Trophoblast cell (in vitro differentiated cells and primary cell): ENCODE results near the gene RPRD1B.
A peak's percentile ranks its signal among the peaks of the same experiment; 100 is the strongest.

Experiments
- DNase-seq, 2 donors: peaks; one replicate each; pipeline ENCODE4 v3.0.0-alpha.2; 2016
- H2AFZ ChIP-seq: 2 replicates; pipeline ENCODE4 v1.6.1; 2013; ENCODE audit warnings: low read length, moderate library complexity, mild to moderate bottlenecking; ENCODE audit not compliant: insufficient read depth, poor library complexity
- H2AK5ac ChIP-seq: 2 replicates; pipeline ENCODE4 v1.6.1; 2013; ENCODE audit warnings: mild to moderate bottlenecking, low read length
- H2BK120ac ChIP-seq: 2 replicates; pipeline ENCODE4 v1.6.1; 2013; ENCODE audit warnings: low read length, mild to moderate bottlenecking, moderate library complexity; ENCODE audit not compliant: insufficient read depth, poor library complexity
- H2BK12ac ChIP-seq: 2 replicates; pipeline ENCODE4 v1.6.1; 2013; ENCODE audit warnings: mild to moderate bottlenecking, low read length, moderate library complexity
- H2BK5ac ChIP-seq: 2 replicates; pipeline ENCODE4 v1.6.1; 2013; ENCODE audit warnings: low read length, low read depth, moderate library complexity, mild to moderate bottlenecking; ENCODE audit not compliant: poor library complexity
- H3K14ac ChIP-seq: 2 replicates; pipeline ENCODE4 v1.6.1; 2013; ENCODE audit warnings: mild to moderate bottlenecking, low read length
- H3K18ac ChIP-seq: 2 replicates; pipeline ENCODE4 v1.6.1; 2013; ENCODE audit warnings: mild to moderate bottlenecking, low read length
- H3K23ac ChIP-seq: 2 replicates; pipeline ENCODE4 v1.6.1; 2013; ENCODE audit warnings: low read length
- H3K27ac ChIP-seq: 2 replicates; pipeline ENCODE4 v1.5.1; 2013; ENCODE audit warnings: low read depth, mild to moderate bottlenecking, inconsistent platforms, low read length, moderate library complexity
- H3K27me3 ChIP-seq: 2 replicates; pipeline ENCODE4 v1.6.1; 2013; ENCODE audit warnings: inconsistent platforms, mild to moderate bottlenecking, low read length, moderate library complexity; ENCODE audit not compliant: insufficient read depth
- H3K36me3 ChIP-seq, 2 experiments: 1 replicate in 1 of 2; 2 replicates in 1 of 2; pipeline ENCODE4 v1.6.1; 2013; ENCODE audit warnings: low read length in 2 of 2, mild to moderate bottlenecking in 2 of 2, moderate library complexity in 1 of 2; ENCODE audit not compliant: insufficient read depth in 2 of 2, control insufficient read depth in 1 of 2
- H3K4ac ChIP-seq: 2 replicates; pipeline ENCODE4 v1.6.1; 2013; ENCODE audit warnings: low read depth, mild to moderate bottlenecking, low read length, moderate library complexity
- H3K4me1 ChIP-seq, 2 experiments: 1 replicate in 1 of 2; 2 replicates in 1 of 2; pipeline ENCODE4 v1.6.1; 2013; ENCODE audit warnings: low read length in 2 of 2, mild to moderate bottlenecking in 2 of 2, moderate library complexity in 1 of 2; ENCODE audit not compliant: insufficient read depth in 2 of 2, control insufficient read depth in 1 of 2
- H3K4me2 ChIP-seq: 2 replicates; pipeline ENCODE4 v1.6.1; 2013; ENCODE audit warnings: inconsistent platforms, mild to moderate bottlenecking, low read length, moderate library complexity
- H3K4me3 ChIP-seq: 2 replicates; pipeline ENCODE4 v1.5.1; 2013; ENCODE audit warnings: mild to moderate bottlenecking, low read depth, low read length, inconsistent platforms
- H3K79me1 ChIP-seq: one replicate; pipeline ENCODE4 v1.6.1; 2013; ENCODE audit warnings: low read length
- H3K79me2 ChIP-seq: 2 replicates; pipeline ENCODE4 v1.6.1; 2013; ENCODE audit warnings: low read length, mild to moderate bottlenecking; ENCODE audit not compliant: control insufficient read depth, insufficient read depth, poor library complexity
- H3K9ac ChIP-seq: 2 replicates; pipeline ENCODE4 v1.6.1; 2013; ENCODE audit warnings: mild to moderate bottlenecking, low read length
- H3K9me3 ChIP-seq: 2 replicates; pipeline ENCODE4 v1.6.1; 2013; ENCODE audit warnings: low read depth, mild to moderate bottlenecking, control low read depth, inconsistent platforms, low read length; ENCODE audit not compliant: insufficient read depth
- H4K12ac ChIP-seq: 2 replicates; pipeline ENCODE4 v1.6.1; 2013; ENCODE audit warnings: low read depth, mild to moderate bottlenecking, low read length, moderate library complexity
- H4K8ac ChIP-seq: 2 replicates; pipeline ENCODE4 v1.6.1; 2013; ENCODE audit warnings: low read depth, mild to moderate bottlenecking, low read length, moderate library complexity
- H4K91ac ChIP-seq: one replicate; pipeline ENCODE4 v1.6.1; 2013; ENCODE audit warnings: low read depth, mild to moderate bottlenecking, low read length, moderate library complexity
- WGBS: extraction: QIAGEN DNeasy Blood & Tissue Kit; methylation state at CpG from one replicate; pipeline ENCODE4 v1.1.7; 2013; ENCODE audit warnings: missing lambda C conversion rate; ENCODE audit not compliant: insufficient read length, insufficient coverage; ENCODE audit errors: extremely low coverage; 5-methylcytosine and 5-hydroxymethylcytosine counted together

RPRD1B gene

DNA sequence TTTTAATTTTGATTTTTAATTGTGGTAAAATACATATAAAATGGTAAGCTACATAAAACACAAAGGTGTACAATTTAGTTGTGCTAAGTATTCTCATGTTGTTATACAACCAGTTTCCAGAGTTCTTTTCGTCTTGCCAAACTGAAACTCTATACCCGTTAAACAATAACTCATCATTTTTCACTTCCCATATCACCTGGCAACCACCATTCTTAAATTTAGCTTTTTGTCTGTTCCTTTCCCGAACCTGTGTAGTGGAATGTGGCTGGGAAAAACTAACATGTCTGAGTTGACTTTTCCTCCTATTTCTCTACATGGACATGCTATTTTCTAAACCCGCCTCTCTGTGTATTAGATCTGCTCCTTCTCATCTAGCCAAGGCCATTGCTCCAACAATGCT, 27.6 kb downstream of the RPRD1B start:
- Histone ChIP-seq H2AK5ac (no peak overlapping the region), H2BK12ac (no peak overlapping the region), H3K36me3 (peaks cover 16 to 36% of the 10 kb centered on the region in 2 experiments), H2AFZ (no peak overlapping the region), H3K9ac (no peak overlapping the region), H3K4me1 (peaks cover 0 to 6% of the 10 kb centered on the region in 2 experiments), H3K23ac (no peak overlapping the region), H2BK120ac (no peak overlapping the region), H3K4me3 (no peak overlapping the region), H4K12ac (no peak overlapping the region), H3K79me2 (no peaks in the 10 kb centered on the region), H2BK5ac (peak overlapping the region; percentile 57), H3K14ac (no peak overlapping the region), H4K91ac (no peak overlapping the region), H3K9me3 (no peaks in the 10 kb centered on the region), H3K4ac (no peak overlapping the region), H3K18ac (no peak overlapping the region), H4K8ac (no peak overlapping the region), H3K27ac (no peak overlapping the region), H3K4me2 (no peak overlapping the region), H3K79me1 (peaks cover 14% of the 10 kb centered on the region), H3K27me3 (no peaks in the 10 kb centered on the region)
- DNase-seq, result no peak
- WGBS, result no CpG with 5 or more reads among the region's 4 CpGs

DNA sequence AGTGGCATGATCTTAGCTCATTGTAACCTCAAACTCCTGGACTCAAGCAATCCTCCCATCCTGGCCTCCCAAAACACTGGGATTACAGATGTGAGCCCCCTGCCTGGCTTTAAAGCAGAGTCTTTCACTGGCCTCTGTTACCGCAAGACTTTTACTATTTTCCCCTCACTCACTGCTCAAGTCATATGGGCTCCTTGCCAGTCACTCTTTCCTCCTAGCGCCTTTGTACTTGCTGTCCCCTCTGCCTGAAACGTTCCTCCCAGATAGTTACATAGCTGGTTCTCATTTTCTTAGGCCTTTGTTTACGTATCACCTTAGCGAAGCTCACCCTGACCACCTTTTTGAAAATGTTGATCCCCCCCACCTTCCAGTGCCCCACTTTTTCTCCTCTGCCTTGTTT, 29.3 kb downstream of the RPRD1B start:
- H4K91ac ChIP-seq, result no peak overlapping the region
- H2BK120ac ChIP-seq, result peak overlapping the region; percentile 63
- peak overlapping the region; percentile 40 for H3K18ac ChIP-seq
- WGBS, result no CpG with 5 or more reads among the region's 5 CpGs
- peaks cover 0 to 11% of the 10 kb centered on the region in 2 experiments for H3K4me1 ChIP-seq
- no peak for DNase-seq
- no peaks in the 10 kb centered on the region for H3K27me3 ChIP-seq
- no peak overlapping the region for H2AFZ ChIP-seq
- H3K79me2 ChIP-seq, result no peaks in the 10 kb centered on the region
- H2BK12ac ChIP-seq, result peak overlapping the region; percentile 38
- H3K36me3 ChIP-seq, result peaks cover 19 to 40% of the 10 kb centered on the region in 2 experiments
- peaks cover 14% of the 10 kb centered on the region for H3K79me1 ChIP-seq
- H4K8ac ChIP-seq, result no peak overlapping the region
- H3K27ac ChIP-seq, result no peak overlapping the region
- no peak overlapping the region for H4K12ac ChIP-seq
- H3K23ac ChIP-seq, result no peak overlapping the region
- no peak overlapping the region for H3K9ac ChIP-seq
- no peak overlapping the region for H3K4me2 ChIP-seq
- H3K14ac ChIP-seq, result no peak overlapping the region
- peak overlapping the region; percentile 25 for H3K4ac ChIP-seq
- H2AK5ac ChIP-seq, result peak overlapping the region; percentile 52
- peak overlapping the region; percentile 16 for H2BK5ac ChIP-seq
- no peaks in the 10 kb centered on the region for H3K9me3 ChIP-seq
- H3K4me3 ChIP-seq, result no peak overlapping the region

DNA sequence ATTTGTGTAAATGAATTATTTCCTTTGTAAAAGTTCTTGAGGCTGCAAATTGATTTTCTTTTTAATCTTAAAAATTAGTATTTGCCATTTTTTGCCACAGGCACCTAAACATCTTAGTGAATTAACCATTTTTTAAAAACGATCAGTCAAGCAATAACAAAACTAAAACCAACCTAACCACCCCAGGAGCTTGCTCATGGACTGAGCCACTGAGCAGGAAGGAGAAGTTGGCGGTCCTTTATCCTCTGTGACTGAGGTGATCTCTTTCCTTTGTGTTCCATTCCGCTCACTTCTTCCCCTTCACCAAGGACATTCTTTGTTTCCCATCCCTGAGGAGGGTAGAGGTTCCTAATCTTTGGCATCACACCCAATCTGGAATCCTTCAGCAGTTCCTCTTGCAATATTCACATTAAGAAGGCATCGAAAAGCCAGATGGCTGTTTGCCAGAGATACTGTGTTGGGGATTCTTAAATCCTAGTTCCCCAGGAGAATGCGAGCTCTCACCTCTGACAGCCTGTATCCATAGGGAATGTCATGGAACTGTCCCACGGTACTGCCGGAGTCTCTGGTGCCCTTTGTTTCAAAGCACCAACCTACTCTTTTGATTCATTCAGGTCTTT, 30.5 kb downstream of the RPRD1B start:
- Histone ChIP-seq H4K8ac (no peak overlapping the region), H2AFZ (no peak overlapping the region), H3K9me3 (no peaks in the 10 kb centered on the region), H2AK5ac (no peak overlapping the region), H3K4me3 (no peak overlapping the region), H3K23ac (no peak overlapping the region), H4K12ac (no peak overlapping the region), H3K27ac (no peak overlapping the region), H3K14ac (no peak overlapping the region), H3K4me1 (peaks cover 0 to 11% of the 10 kb centered on the region in 2 experiments), H2BK120ac (no peak overlapping the region), H3K79me1 (peaks cover 14% of the 10 kb centered on the region), H3K9ac (no peak overlapping the region), H3K18ac (no peak overlapping the region), H4K91ac (no peak overlapping the region), H2BK12ac (no peak overlapping the region), H3K79me2 (no peaks in the 10 kb centered on the region), H2BK5ac (peak overlapping the region; percentile 6), H3K27me3 (no peaks in the 10 kb centered on the region), H3K4ac (no peak overlapping the region), H3K4me2 (no peak overlapping the region), H3K36me3 (peaks cover 19 to 40% of the 10 kb centered on the region in 2 experiments)
- no peak for DNase-seq
- no CpG with 5 or more reads among the region's 7 CpGs for WGBS

GRCh38 chr20:38065764-38066375, 32.3 kb downstream of the RPRD1B start:
- H3K4me1 ChIP-seq, result peaks cover 0 to 5% of the 10 kb centered on the region in 2 experiments
- H3K9ac ChIP-seq, result no peak overlapping the region
- H3K14ac ChIP-seq, result no peak overlapping the region
- no peak overlapping the region for H3K23ac ChIP-seq
- WGBS, result no CpG with 5 or more reads among the region's 10 CpGs
- no peak overlapping the region for H2AK5ac ChIP-seq
- no peak overlapping the region for H2AFZ ChIP-seq
- H3K79me1 ChIP-seq, result peaks cover 16% of the 10 kb centered on the region
- no peaks in the 10 kb centered on the region for H3K9me3 ChIP-seq
- peaks cover 23 to 40% of the 10 kb centered on the region in 2 experiments for H3K36me3 ChIP-seq
- H3K4me2 ChIP-seq, result no peak overlapping the region
- H2BK5ac ChIP-seq, result no peak overlapping the region
- no peak overlapping the region for H4K12ac ChIP-seq
- no peak overlapping the region for H2BK12ac ChIP-seq
- H2BK120ac ChIP-seq, result no peak overlapping the region
- no peak overlapping the region for H3K4ac ChIP-seq
- no peaks in the 10 kb centered on the region for H3K27me3 ChIP-seq
- no peak overlapping the region for H3K27ac ChIP-seq
- no peak overlapping the region for H3K4me3 ChIP-seq
- no peaks in the 10 kb centered on the region for H3K79me2 ChIP-seq
- H4K8ac ChIP-seq, result no peak overlapping the region
- DNase-seq, result no peak
- H4K91ac ChIP-seq, result no peak overlapping the region
- no peak overlapping the region for H3K18ac ChIP-seq
